Gastrocnemius medialis (tissue), 4 donors: ENCODE measurements around the gene MFAP4.

Experiments
- CTCF ChIP-seq, 5 experiments: fragments of 450-650 bp in 3 of 5; fragments of 200-600 bp in 2 of 5; sonication (generic) in 2 of 5; IDR thresholded peaks in 4 of 5; conservative IDR thresholded peaks in 1 of 5; 1 replicate in 4 of 5; 2 replicates in 1 of 5; pipeline ENCODE4 v1.5.1; 2016 to 2019; ENCODE audit warnings: antibody characterized with exemption in 5 of 5, mild to moderate bottlenecking in 3 of 5, moderate library complexity in 3 of 5
- POLR2A ChIP-seq, 2 donors: fragments of 450-650 bp; IDR thresholded peaks; one replicate each; pipeline ENCODE4 v1.6.1; 2017; ENCODE audit warnings: antibody characterized with exemption in 2 of 2, mild to moderate bottlenecking in 2 of 2, moderate library complexity in 2 of 2

DNA sequence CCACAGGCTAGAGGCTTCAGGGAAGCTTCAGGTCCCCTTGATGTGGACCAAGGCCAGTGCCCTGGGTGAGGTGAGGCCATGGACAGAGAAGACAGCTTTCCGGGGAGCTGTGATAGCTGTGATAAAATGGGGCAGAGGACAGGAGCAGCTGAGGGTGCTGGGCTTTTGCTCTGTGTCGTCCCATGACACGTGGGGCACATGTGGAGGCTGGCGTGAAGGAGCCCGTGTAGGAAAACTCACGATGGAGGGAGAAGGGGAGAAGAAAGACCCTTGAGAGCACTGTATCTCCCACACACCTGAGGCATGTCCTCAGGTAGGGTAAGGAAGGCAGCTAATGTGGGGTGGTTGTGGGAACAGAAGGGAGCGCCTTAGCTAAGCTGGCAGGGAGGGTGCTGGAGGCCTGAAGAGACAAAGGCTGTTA, 45.8 kb downstream of the MFAP4 start:
- TF ChIP-seq CTCF (IDR thresholded peaks at IDR 0.05 in 4 of 5, conservative IDR thresholded peaks at IDR 0.05 in 1 of 5) (no peak), POLR2A (IDR thresholded peaks at IDR 0.05) (no peak)
